ENCODE measurements around the gene DNAH14.

DNA sequence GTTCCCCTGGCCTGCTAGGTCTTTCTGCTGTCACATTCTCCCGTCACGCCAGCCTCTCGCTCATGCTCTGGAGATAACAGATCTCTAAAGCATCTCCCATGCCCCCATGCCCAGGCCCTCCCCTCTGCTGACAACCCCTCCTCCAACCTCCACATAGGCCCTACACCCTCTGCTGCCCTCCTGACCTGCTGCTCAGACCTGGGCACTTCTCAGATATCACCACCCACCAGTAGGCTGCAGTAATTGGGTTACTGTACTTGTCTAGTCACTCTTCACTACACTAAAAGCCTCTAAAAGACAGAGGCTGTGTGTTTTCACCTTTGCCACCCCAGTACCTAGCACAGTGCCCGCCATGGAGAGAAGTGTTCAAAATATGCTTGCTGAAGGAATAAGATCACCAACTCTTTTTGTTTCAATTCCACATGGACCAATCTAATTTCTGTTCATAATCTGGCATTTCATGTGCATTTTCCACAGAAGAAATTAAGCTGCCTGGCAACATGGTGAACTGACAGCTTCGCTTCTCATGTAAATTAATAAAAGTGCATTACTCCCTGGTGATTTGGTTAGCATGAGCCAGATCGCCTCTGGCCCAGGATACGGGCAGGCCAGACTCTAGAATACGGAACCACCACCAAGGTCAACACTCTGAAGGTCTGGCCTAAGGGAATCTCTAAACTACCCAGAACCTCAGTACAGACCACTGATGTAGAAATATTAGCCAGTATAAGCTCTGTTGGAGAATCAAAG, 477.7 kb downstream of the DNAH14 start:
- TF ChIP-seq ZBTB33 (IDR thresholded peaks at IDR 0.05) (no peak), USF2 (IDR thresholded peaks at IDR 0.05; ENCODE audit: borderline replicate concordance, low read depth, low read length) (no peak), MEF2A (IDR thresholded peaks at IDR 0.05; ENCODE audit: insufficient read depth, low read depth, low read length) (no peak), ATF7 (IDR thresholded peaks at IDR 0.05; ENCODE audit: low read depth) (no peak), MAX (IDR thresholded peaks at IDR 0.05; ENCODE audit: low read depth, low read length) (no peak), ZNF687 (IDR thresholded peaks at IDR 0.05) (no peak), MLLT1 (IDR thresholded peaks at IDR 0.05) (no peak), RB1 (IDR thresholded peaks at IDR 0.05; ENCODE audit: borderline replicate concordance) (no peak), CHD2 (IDR thresholded peaks at IDR 0.05; ENCODE audit: borderline replicate concordance, low read depth, low read length) (no peak), NFYA (IDR thresholded peaks at IDR 0.05; ENCODE audit: borderline replicate concordance, low read depth, low read length) (no peak), POLR2AphosphoS2 (IDR thresholded peaks at IDR 0.05; ENCODE audit: low read depth, low read length) (no peak), ATF3 (IDR thresholded peaks at IDR 0.05; ENCODE audit: borderline replicate concordance, extremely low read depth, low read depth, low read length) (no peak), ZZZ3 (IDR thresholded peaks at IDR 0.05; ENCODE audit: control insufficient read depth, insufficient read length, low read depth) (no peak)
- TF ChIP-seq, protein P1, sequence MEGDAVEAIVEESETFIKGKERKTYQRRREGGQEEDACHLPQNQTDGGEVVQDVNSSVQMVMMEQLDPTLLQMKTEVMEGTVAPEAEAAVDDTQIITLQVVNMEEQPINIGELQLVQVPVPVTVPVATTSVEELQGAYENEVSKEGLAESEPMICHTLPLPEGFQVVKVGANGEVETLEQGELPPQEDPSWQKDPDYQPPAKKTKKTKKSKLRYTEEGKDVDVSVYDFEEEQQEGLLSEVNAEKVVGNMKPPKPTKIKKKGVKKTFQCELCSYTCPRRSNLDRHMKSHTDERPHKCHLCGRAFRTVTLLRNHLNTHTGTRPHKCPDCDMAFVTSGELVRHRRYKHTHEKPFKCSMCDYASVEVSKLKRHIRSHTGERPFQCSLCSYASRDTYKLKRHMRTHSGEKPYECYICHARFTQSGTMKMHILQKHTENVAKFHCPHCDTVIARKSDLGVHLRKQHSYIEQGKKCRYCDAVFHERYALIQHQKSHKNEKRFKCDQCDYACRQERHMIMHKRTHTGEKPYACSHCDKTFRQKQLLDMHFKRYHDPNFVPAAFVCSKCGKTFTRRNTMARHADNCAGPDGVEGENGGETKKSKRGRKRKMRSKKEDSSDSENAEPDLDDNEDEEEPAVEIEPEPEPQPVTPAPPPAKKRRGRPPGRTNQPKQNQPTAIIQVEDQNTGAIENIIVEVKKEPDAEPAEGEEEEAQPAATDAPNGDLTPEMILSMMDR (IDR thresholded peaks at IDR 0.05 in 2 of 3, conservative IDR thresholded peaks at IDR 0.05 in 1 of 3; ENCODE audit: control insufficient read depth in 2 of 3, extremely low read depth in 1 of 3, insufficient read depth in 1 of 3, low read depth in 3 of 3, low read length in 3 of 3): no peak

Data from GM12878 (cell line).